GM18951 (cell line): ENCODE results near the gene JAG2.

Source experiments
- POLR2A ChIP-seq: IDR thresholded peaks from 4 replicates; pipeline ENCODE4 v1.6.1; 2011; ENCODE audit warnings: mild to moderate bottlenecking; ENCODE audit not compliant: insufficient read length, insufficient read depth; ENCODE audit errors: extremely low read depth
- in situ Hi-C: fragments of 300-500 bp; cut with MboI; formaldehyde crosslinking; loops from one replicate; pipeline ENCODE4 v1.12.0; 2022; ENCODE audit warnings: low sequenced_read_pairs, mixed read lengths, inconsistent platforms; ENCODE audit not compliant: unreplicated experiment

The JAG2 gene

GRCh38 chr14:105105158-105105557, 63.4 kb downstream of the JAG2 start:
- in situ Hi-C loops = no loop called here
- TF ChIP-seq POLR2A = no peak

- in situ Hi-C loops = no loop called here
- no peak for TF ChIP-seq POLR2A
Measured at GRCh38 chr14:105102893-105103292, 65.7 kb downstream of the JAG2 start.

- in situ Hi-C loops = no loop called here
- TF ChIP-seq POLR2A = no peak
Measured at GRCh38 chr14:105102361-105102870, 66.2 kb downstream of the JAG2 start.

- TF ChIP-seq POLR2A = no peak
- in situ Hi-C loops = no loop called here
Measured at GRCh38 chr14:105100910-105101309, 67.7 kb downstream of the JAG2 start.

- in situ Hi-C loops = loop anchor here (10.0 kb wide), 2 partner anchors 65 to 245 kb away; partner anchors contain the start of gene JAG2
- no peak for TF ChIP-seq POLR2A
Measured at GRCh38 chr14:105099778-105100177, 68.8 kb downstream of the JAG2 start.

GRCh38 chr14:105098316-105098715, 70.3 kb downstream of the JAG2 start:
- TF ChIP-seq POLR2A = no peak
- in situ Hi-C loops = loop anchor here (10.0 kb wide), 2 partner anchors 66 to 246 kb away; partner anchors contain the start of gene JAG2

GRCh38 chr14:105097794-105098127, 70.8 kb downstream of the JAG2 start:
- in situ Hi-C loops = loop anchor here (10.0 kb wide), 2 partner anchors 67 to 247 kb away; partner anchors contain the start of gene JAG2
- no peak for TF ChIP-seq POLR2A

- in situ Hi-C loops = loop anchor here (10.0 kb wide), 2 partner anchors 68 to 248 kb away; partner anchors contain the start of gene JAG2
- TF ChIP-seq POLR2A = no peak
Measured at GRCh38 chr14:105096206-105096875, 72.2 kb downstream of the JAG2 start.

- no peak for TF ChIP-seq POLR2A
- in situ Hi-C loops = loop anchor here (10.0 kb wide), 2 partner anchors 69 to 249 kb away; partner anchors contain the start of gene JAG2
Measured at GRCh38 chr14:105095236-105095805, 73.3 kb downstream of the JAG2 start.

- in situ Hi-C loops = loop anchor here (10.0 kb wide), 2 partner anchors 70 to 250 kb away; partner anchors contain the start of gene JAG2
- TF ChIP-seq POLR2A = no peak
Measured at GRCh38 chr14:105094193-105094907, 74.2 kb downstream of the JAG2 start.

- peak; percentile 27 for TF ChIP-seq POLR2A
- in situ Hi-C loops = loop anchor here (10.0 kb wide), 2 partner anchors 71 to 251 kb away; partner anchors contain the start of gene JAG2
Measured at GRCh38 chr14:105093431-105094192, 75.0 kb downstream of the JAG2 start.

GRCh38 chr14:105093038-105093430, 75.5 kb downstream of the JAG2 start:
- TF ChIP-seq POLR2A = peak; percentile 41
- in situ Hi-C loops = loop anchor here (10.0 kb wide), 2 partner anchors 72 to 252 kb away; partner anchors contain the start of gene JAG2

GRCh38 chr14:105092171-105093037, 76.2 kb downstream of the JAG2 start:
- in situ Hi-C loops = loop anchor here (10.0 kb wide), 2 partner anchors 72 to 252 kb away; partner anchors contain the start of gene JAG2
- TF ChIP-seq POLR2A = no peak
